Stimulated activated CD8-positive, alpha-beta memory T cell treated with anti-CD3 and anti-CD28 coated beads, Interleukin-15, amount 100 ng/mL, for 48 hours (primary cell): ENCODE data around the gene ALB.

Experiments used
- DNase-seq, 2 donors: peaks; one replicate each; pipeline ENCODE4 v3.0.0-alpha.2; 2020; ENCODE audit warnings: low read depth in 2 of 2

ALB gene

GRCh38 chr4:73450398-73451004, 46.4 kb downstream of the ALB start:
- DNase-seq = no peak

GRCh38 chr4:73451404-73451803, 47.3 kb downstream of the ALB start:
- no peak for DNase-seq

GRCh38 chr4:73451981-73452747, 48.1 kb downstream of the ALB start:
- DNase-seq = no peak

- no peak for DNase-seq
Observed at GRCh38 chr4:73452953-73453700, 49.0 kb downstream of the ALB start.

DNA sequence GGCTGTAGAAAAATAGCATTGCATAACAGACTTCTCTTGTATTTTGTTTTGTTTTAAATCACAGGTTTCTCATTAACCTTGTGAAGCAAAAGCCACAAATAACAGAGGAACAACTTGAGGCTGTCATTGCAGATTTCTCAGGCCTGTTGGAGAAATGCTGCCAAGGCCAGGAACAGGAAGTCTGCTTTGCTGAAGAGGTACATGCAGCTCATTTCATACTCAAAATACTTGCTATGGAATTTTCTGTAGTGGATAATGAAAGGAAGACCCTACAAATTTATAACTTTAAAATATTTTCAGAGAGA, 49.6 kb downstream of the ALB start:
- DNase-seq = no peak

DNA sequence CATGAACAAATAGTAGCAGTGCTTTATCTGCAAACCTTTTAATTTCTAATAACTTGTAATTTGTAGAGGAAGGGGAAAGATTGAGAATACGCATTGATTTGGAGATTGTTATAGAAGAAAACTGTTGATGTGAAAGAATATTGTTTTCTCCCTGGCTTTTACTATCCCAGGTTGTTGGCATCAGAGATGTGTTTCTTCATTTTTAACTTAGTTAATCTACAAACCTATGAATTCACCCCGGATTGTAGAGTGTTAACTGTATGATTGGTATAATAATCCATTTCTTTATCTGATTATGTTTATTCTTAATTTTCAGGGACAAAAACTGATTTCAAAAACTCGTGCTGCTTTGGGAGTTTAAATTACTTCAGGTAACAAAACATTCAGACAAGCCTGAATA, 50.8 kb downstream of the ALB start:
- no peak for DNase-seq

DNA sequence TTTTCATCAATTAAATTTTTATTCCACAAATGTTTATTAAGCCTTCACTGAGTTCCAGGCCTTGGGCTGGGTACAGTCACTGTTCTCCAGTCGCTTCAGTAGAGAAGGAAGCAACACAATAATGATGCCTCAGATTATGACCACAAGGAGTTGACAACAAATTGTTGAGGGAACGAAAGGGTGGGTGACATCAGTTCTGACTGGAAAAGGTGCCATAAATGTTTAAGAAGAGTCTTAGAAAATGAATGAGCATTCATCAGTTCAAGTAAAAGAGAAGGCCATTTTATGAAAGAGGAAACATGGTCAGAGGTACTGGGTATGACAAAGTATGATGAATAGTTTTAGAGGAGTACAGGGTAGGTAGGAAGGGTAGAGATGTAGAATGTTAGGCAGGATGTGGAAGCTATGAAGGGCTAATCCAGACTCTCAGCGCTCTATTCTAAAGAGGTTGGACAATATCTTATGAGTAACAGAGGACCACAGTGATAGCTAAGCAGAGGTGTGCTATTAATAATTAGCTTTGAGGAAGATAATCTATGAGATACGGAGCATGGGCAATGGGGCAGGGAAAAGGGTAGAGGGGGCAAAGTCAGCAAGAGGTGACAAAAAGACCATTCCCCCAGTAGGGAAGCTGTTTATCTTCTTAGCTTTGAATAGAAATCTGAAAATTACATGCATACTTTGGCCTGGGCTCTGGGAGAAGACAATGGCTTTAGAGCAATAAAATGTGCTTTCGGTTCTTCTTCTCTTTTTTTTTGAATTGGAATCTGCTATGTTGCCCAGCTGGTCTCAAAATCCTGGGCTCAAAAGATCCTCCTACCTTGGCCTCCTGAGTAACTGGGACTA, 52.3 kb downstream of the ALB start:
- no peak for DNase-seq

DNA sequence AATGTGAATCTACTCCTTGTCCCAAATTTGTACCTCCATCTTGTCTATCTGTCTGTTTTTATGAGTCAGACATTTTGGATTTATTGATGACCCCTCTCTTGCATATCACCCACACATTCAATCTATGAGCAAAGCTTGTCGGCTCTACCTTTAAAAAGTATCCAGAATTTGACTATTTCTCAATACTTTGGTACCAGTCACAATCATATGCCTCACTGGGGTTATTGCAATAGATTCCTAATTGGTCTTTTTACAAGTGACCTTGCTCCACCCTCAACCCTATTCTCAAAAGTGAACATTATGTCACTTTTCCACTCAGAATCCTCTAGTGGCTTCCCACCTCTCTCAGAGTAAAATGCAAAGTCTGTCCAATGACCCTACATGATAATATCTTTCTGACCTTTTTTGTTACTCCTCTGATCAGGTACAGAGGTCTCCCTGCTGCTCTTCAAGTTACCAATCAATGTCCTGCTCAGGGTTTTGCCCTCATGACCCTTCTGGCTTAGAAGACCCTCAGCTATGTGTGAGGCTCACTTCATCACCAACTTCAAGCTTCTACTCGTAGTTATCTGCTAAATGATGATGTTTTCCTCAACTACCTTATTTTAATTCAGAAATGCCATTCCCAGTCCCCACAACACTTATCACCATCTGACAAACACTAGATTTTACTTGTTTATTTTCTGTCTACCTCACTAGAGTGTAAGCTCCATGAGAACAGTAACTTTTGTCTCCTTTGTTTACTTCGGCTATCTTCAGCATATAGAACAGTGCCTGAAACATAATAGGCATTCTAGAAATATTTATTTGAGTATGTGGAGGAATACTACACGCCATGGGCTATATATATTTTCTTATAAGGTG, 54.3 kb downstream of the ALB start:
- DNase-seq = no peak

DNA sequence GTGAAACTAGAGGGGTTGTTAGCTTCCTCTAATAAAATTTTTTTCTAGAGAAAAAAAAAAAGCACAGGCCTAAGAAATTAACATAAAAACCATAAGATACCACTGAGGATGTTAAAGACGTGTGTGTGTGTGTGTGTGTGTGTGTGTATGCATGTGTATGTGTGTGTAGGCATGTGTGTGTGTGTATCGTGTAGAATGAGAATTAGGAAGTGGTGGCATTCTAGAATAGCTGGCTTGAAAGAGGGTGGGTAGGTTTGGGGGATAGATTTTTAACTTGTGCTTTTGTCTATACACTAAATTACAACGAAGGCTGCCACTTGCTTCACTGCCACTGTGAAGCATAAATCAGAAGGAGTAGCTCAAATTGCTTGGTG, 54.9 kb downstream of the ALB start:
- DNase-seq = no peak

GRCh38 chr4:73460913-73461522, 56.9 kb downstream of the ALB start:
- DNase-seq = no peak

DNA sequence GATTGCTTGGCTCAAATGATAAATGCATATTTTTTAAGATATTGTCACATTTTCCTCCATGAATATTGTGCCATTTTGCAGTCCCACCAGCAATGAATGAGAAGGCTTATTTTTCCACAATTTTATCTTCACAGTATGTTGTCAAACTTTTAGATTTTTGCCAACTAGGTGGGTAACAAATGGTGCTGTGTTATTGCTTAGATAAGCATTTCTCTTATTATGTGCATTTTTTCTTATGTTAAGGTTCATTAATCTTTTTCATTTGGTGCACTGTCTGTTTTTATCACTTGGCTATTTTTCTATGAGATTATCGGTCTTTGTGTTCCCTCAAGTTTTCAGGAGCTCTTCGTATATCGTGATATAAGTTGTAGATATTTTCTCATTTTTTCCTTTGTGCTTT, 64.1 kb downstream of the ALB start:
- DNase-seq = no peak

DNA sequence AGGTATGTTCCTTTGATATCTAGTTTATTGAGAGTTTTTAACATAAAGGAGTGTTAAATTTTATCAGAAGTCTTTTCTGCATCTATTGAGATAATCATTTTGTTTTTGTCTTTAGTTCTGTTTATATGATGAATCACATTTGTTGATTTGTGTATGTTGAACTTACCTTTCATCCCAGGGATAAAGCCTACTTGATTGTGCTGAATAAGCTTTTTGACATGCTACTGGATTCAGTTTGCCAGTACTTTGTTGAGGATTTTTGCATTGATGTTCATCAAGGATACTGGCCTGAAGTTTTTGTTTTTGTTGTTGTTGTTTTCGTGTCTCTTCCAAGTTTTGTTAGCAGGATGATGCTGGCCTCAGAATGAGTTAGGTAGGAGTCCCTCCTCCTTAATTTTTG, 66.6 kb downstream of the ALB start:
- DNase-seq = no peak
